ENCODE results near the gene TNFRSF1B. TPM values are rescaled to one million over a fixed set of nuclear protein-coding genes. Genes with fewer than 3 reads are reported as not detected.

The TNFRSF1B gene
- total RNA-seq, 1 donor from 2014 or later = 50.4 TPM

DNA sequence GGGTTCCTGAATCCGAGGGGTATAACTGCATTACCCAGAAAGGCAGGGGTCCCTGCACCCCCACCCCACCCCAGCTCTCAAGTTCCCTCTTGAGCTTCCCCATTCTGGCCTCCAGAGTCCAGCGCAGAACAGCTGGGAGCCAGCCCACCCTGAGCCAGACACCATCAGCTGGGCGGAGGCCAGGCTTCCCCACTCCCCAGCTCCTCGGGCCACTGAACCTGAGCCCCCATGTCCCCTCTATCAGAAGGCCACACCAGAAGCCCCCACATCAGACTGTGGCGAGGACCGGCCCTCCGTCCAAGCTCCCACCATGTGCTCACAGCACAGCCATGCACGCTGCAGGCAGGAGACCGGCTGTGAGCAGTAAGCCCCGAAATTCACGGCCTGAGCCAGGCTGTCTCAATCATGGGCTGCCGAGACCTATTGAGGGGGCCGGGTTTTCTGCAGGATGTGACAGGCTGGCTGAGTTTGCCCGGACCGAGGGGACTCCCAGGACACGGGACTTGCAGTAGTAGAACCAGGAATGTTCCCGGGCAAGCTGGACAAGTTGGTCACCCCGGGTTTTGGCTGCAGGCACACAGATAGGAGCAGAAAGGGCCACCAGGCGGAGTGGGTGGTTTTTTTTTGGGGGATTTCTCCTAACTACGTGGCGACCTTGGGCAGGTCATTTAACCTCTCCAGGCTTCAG lies 25.5 kb upstream of the TNFRSF1B start:
- no peak for DNase-seq (ENCODE audit: low spot score)

DNA sequence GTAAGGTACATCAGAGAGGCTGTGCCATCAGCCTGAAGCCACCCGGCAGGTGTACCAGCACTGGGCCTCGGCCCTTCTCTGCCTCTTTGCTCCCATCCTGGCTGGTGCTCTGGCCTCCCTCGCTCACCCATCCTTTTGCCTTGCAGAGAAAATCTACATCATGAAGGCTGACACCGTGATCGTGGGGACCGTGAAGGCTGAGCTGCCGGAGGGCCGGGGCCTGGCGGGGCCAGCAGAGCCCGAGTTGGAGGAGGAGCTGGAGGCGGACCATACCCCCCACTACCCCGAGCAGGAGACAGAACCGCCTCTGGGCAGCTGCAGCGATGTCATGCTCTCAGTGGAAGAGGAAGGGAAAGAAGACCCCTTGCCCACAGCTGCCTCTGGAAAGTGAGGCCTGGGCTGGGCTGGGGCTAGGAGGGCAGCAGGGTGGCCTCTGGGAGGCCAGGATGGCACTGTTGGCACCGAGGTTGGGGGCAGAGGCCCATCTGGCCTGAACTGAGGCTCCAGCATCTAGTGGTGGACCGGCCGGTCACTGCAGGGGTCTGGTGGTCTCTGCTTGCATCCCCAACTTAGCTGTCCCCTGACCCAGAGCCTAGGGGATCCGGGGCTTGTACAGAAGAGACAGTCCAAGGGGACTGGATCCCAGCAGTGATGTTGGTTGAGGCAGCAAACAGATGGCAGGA lies 24.5 kb upstream of the TNFRSF1B start:
- DNase-seq (ENCODE audit: low spot score) = no peak

DNA sequence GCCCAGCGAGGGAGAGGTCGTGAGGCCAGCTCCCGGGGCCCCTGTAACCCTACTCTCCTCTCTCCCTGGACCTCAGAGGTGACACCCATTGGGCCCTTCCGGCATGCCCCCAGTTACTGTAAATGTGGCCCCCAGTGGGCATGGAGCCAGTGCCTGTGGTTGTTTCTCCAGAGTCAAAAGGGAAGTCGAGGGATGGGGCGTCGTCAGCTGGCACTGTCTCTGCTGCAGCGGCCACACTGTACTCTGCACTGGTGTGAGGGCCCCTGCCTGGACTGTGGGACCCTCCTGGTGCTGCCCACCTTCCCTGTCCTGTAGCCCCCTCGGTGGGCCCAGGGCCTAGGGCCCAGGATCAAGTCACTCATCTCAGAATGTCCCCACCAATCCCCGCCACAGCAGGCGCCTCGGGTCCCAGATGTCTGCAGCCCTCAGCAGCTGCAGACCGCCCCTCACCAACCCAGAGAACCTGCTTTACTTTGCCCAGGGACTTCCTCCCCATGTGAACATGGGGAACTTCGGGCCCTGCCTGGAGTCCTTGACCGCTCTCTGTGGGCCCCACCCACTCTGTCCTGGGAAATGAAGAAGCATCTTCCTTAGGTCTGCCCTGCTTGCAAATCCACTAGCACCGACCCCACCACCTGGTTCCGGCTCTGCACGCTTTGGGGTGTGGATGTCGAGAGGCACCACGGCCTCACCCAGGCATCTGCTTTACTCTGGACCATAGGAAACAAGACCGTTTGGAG lies 23.7 kb upstream of the TNFRSF1B start:
- no peak for DNase-seq (ENCODE audit: low spot score)

GRCh38 chr1:12143631-12144155 lies 23.1 kb upstream of the TNFRSF1B start:
- DNase-seq (ENCODE audit: low spot score) = peak; percentile 87

DNA sequence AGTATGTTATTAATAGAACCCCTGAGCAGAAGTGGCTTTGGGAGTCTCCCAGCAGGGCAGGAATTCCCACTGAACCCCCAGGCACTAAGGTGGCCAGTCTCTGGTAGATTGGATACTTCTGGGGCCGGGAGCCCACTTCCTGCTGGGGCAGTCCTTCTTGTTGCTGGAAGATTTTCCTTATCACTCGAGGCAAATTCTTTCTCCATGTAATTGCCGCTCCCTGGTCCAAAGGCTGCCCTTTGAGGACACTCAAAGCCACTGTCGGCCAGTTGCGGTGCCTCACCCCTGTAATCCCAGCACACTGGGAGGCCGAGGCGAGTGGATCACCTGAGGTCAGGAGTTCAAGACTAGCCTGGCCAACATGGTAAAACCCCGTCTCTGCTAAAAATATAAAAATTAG lies 22.6 kb upstream of the TNFRSF1B start:
- DNase-seq (ENCODE audit: low spot score) = peak; percentile 53

DNA sequence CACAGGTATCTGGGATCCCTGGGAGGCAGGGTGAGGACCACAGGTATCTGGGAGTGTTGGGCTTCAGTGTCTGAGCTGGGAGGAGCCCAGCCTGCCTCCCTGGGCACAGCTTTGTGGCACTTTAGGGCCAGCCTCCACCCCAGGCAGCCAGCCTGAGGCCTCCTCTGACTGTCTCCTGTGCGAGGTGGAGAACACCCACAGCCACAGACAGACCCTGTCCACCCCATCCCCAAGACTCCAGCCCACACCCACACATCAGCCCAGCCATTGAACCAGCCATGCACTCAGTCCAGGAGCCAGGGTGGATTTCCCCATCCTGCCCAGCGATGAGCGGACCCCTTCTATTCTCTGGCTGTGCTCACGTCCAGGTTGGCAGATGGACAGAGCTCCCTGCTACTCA lies 21.8 kb upstream of the TNFRSF1B start:
- no peak for DNase-seq (ENCODE audit: low spot score)

GRCh38 chr1:12145616-12146342 lies 21.0 kb upstream of the TNFRSF1B start:
- no peak for DNase-seq (ENCODE audit: low spot score)

DNA sequence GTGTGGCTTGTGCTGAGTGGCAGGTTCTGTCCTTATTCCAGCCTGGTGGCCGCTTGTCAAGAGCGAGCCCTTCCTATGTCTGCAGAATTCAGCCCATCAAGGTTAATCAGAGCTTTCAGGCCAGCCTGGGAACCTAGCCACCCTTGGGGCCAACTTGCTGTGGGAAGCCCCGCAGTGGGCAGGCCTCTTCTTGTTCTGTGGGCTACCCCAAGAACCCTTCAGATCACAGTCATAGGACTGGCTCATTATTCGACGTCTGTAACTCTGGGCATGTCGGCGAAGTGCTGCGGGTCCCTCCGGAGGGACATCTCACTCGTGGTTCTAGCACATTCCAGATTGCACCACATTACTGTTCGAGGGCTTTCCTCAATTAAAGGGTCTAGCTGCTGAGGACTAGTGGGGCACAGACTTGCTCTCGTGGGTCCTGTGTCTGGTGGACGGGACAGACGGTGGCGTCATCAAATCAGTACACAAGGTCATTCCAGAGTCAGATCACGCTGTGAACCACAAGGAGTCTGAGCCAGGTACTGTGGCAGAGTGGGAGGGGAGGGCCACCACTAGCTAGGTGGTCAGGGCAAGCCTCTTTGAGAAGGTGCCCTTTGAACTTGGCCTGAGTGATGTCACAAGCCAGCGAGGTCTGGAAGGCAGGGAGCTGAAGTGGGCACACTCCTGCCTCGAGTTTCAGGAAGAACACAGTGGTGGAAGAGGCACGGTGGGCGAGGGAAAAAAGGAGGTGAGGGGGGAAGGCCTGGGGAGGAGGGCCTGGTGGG lies 20.3 kb upstream of the TNFRSF1B start:
- no peak for DNase-seq (ENCODE audit: low spot score)

GRCh38 chr1:12147201-12147701 lies 19.5 kb upstream of the TNFRSF1B start:
- DNase-seq (ENCODE audit: low spot score) = no peak

- DNase-seq (ENCODE audit: low spot score) = peak; percentile 68
Observed at GRCh38 chr1:12148160-12148957, 18.4 kb upstream of the TNFRSF1B start.

GRCh38 chr1:12148958-12149790 lies 17.6 kb upstream of the TNFRSF1B start:
- no peak for DNase-seq (ENCODE audit: low spot score)

GRCh38 chr1:12149791-12150175 lies 17.0 kb upstream of the TNFRSF1B start:
- no peak for DNase-seq (ENCODE audit: low spot score)

- DNase-seq (ENCODE audit: low spot score) = no peak
Observed at GRCh38 chr1:12150456-12151200, 16.2 kb upstream of the TNFRSF1B start.

DNA sequence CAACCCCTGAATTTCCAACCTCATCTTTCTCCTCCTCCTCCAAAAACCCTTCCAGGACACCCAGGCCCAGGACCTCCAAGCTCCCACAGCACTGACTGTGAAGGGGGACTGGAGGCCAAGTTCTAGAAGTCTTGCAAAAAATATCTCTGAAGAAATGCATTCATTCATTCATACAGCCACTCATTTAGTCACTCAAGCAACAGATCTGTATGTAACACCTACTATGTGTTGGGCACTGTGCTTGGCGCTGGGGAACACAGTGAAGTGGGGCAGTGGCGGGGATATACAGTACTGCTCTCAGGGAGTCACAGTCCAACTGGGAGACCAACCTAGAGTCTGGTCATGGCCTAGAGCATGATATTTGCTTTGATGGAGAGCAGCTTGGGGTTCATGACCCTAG lies 15.3 kb upstream of the TNFRSF1B start:
- DNase-seq (ENCODE audit: low spot score) = no peak

DNA sequence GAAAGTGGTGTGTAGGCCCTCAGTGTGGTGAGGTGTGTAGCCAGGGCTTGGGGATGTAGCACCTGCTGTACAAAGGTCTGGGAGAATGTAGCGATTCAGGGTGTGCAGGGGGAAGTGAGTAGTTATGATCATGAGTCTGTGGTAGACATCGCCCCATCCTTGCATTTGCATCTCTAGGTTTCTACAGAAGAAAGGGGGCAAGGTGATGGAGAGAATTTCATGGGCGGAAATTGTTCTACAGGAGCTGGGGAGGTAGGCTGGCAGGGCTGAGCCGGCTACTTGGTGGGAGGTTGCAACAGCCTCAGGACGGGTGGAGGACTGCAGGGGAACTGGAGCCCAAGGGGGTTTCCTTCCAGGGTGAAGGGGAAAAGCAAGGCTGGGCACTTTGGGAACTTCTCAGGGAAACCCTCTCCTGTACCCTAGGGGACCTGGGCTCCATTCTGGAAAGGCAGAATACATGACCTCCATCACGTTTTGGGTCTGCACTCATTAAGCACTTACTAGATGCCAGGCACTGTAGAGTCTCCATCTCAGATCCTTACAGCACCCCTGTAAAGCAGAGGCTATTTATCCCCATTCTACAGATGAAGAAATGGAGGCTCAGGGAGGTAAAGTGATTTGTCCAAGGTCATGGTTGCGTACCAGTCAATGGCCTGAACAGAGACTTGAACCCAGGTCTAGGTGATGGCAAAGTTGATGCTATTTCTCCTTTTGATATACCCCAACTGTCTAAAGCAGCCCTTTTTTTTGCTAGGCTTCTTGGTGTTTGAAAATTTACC lies 14.5 kb upstream of the TNFRSF1B start:
- no peak for DNase-seq (ENCODE audit: low spot score)

- DNase-seq (ENCODE audit: low spot score) = peak; percentile 75
Observed at GRCh38 chr1:12153181-12153785, 13.5 kb upstream of the TNFRSF1B start.

GRCh38 chr1:12155328-12155727 lies 11.5 kb upstream of the TNFRSF1B start:
- no peak for DNase-seq (ENCODE audit: low spot score)
